T-helper 2 cell treated with Interferon-gamma antibody and Interleukin-4, amounts not matched to agents 5 μg/mL and 100 μg/mL, for 36 hours (primary cell): ENCODE results near the gene FSTL3.

ENCODE experiments used
- DNase-seq: peaks from one replicate; pipeline ENCODE4 v3.0.0; 2021; ENCODE audit warnings: low spot score
- H3K27ac Mint-ChIP-seq: one replicate; pipeline ENCODE4 v1.8.0; 2021; ENCODE audit warnings: mild to moderate bottlenecking, mixed read lengths
- H3K27me3 Mint-ChIP-seq: one replicate; pipeline ENCODE4 v1.8.0; 2021; ENCODE audit warnings: low read depth, mixed read lengths
- H3K36me3 Mint-ChIP-seq: one replicate; pipeline ENCODE4 v1.8.0; 2021; ENCODE audit warnings: low read depth, mixed read lengths
- H3K4me1 Mint-ChIP-seq: one replicate; pipeline ENCODE4 v1.8.0; 2021; ENCODE audit warnings: low read depth, mixed read lengths
- H3K4me3 Mint-ChIP-seq: one replicate; pipeline ENCODE4 v1.8.0; 2022; ENCODE audit warnings: mild to moderate bottlenecking, moderate library complexity, mixed read lengths
- H3K9me3 Mint-ChIP-seq: one replicate; pipeline ENCODE4 v1.8.0; 2021; ENCODE audit warnings: mixed read lengths

The FSTL3 gene

DNA sequence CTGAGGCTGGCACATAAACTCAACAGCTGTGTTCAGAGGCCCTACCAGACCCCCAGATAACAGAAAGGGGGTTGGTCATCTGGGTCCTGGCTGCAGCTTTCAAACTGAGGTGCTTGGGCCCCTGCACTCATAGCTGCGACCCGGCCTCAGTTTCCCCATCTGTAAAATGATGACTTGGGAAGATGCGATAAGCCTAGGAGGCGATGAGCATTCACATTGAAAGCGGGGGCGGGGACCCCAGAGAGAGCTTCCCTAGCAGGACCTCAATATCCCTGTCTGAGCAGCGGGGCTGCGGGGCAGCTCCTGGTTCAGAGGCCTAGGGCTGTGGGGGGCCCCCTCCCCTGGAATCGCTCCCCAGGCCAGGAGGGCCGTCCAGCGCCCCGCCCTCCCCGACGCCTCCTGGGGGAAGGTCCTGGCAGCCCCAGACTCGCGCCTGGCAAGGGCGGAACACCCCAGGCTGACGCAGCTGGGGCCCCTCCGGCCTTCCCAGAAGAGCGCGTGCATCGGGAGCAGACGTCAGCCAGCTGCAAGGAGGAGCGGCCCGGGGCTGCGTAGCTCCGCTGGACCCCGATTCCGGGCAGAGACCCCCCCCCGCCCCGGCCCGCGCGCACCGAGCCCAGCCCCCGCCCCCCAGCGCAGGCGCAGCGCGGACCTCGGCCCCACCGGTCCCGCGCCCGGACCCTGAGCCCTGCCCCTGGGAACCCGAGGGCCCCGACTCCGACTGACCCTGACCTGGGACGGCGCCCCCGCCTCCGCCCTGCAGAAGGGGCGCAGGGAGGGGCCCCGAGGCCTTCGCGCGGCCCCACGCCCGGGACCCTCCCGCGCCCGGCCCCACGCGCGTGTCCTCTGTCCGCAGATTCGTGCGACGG is 3.5 kb downstream of the FSTL3 start:
- Mint-ChIP-seq H3K36me3 (no peaks in the 10 kb centered on the region), H3K27me3 (peaks cover 9% of the 10 kb centered on the region), H3K4me3 (peak overlapping the region; percentile 71), H3K27ac (no peak overlapping the region), H3K4me1 (peaks cover 4% of the 10 kb centered on the region), H3K9me3 (no peaks in the 10 kb centered on the region)
- peak; percentile 34 for DNase-seq

GRCh38 chr19:680287-681028 is 4.3 kb downstream of the FSTL3 start:
- DNase-seq: peak; percentile 96
- H3K9me3 Mint-ChIP-seq: no peaks in the 10 kb centered on the region
- peak overlapping the region; percentile 88 for H3K4me3 Mint-ChIP-seq
- peaks cover 4% of the 10 kb centered on the region for H3K4me1 Mint-ChIP-seq
- no peaks in the 10 kb centered on the region for H3K36me3 Mint-ChIP-seq
- peaks cover 4% of the 10 kb centered on the region for H3K27me3 Mint-ChIP-seq
- peak overlapping the region; percentile 100 for H3K27ac Mint-ChIP-seq

GRCh38 chr19:681029-682019 is 5.1 kb downstream of the FSTL3 start:
- Mint-ChIP-seq H3K4me1 (peaks cover 4% of the 10 kb centered on the region), H3K27me3 (peaks cover 3% of the 10 kb centered on the region), H3K27ac (peak overlapping the region; percentile 100), H3K36me3 (no peaks in the 10 kb centered on the region), H3K4me3 (peak overlapping the region; percentile 88), H3K9me3 (no peaks in the 10 kb centered on the region)
- DNase-seq: no peak

DNA sequence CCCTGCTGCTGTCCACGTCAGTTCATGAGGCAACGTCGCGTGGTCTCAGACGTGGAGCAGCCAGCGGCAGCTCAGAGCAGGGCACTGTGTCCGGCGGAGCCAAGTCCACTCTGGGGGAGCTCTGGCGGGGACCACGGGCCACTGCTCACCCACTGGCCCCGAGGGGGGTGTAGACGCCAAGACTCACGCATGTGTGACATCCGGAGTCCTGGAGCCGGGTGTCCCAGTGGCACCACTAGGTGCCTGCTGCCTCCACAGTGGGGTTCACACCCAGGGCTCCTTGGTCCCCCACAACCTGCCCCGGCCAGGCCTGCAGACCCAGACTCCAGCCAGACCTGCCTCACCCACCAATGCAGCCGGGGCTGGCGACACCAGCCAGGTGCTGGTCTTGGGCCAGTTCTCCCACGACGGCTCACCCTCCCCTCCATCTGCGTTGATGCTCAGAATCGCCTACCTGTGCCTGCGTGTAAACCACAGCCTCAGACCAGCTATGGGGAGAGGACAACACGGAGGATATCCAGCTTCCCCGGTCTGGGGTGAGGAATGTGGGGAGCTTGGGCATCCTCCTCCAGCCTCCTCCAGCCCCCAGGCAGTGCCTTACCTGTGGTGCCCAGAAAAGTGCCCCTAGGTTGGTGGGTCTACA is 6.6 kb downstream of the FSTL3 start:
- Mint-ChIP-seq H3K27me3 (no peaks in the 10 kb centered on the region), H3K36me3 (no peaks in the 10 kb centered on the region), H3K4me3 (no peak overlapping the region), H3K4me1 (peaks cover 4% of the 10 kb centered on the region), H3K27ac (no peak overlapping the region), H3K9me3 (no peaks in the 10 kb centered on the region)
- DNase-seq: no peak

DNA sequence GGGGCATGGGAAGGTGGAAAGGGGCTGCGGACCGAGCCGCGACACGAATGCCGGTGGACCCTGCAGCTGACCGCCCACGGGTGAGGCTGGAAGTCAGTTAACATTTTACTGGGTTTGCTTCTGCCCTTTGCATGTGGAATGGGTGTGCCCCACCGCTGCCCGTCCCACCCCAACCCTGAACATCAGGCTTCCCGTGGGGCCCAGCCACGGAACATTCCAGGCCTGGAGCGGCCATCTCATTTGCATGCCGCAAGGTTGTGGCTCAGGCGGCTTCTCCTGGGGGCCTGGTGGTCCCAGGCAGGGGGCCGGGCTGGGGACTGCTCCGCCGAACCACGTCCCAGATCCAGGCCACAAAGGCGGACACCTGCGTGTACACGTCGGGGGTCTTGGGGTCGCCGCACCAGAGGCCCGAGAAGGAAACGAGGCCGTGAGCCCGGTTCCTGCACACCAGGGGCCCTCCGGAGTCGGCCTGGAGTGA is 9.3 kb downstream of the FSTL3 start:
- H3K27me3 Mint-ChIP-seq: no peaks in the 10 kb centered on the region
- H3K36me3 Mint-ChIP-seq: no peaks in the 10 kb centered on the region
- DNase-seq: no peak
- H3K4me1 Mint-ChIP-seq: peaks cover 2% of the 10 kb centered on the region
- H3K9me3 Mint-ChIP-seq: no peaks in the 10 kb centered on the region
- H3K27ac Mint-ChIP-seq: no peak overlapping the region
- H3K4me3 Mint-ChIP-seq: no peak overlapping the region

- no peak for DNase-seq
- Mint-ChIP-seq H3K27me3 (no peaks in the 10 kb centered on the region), H3K4me1 (no peaks in the 10 kb centered on the region), H3K4me3 (no peak overlapping the region), H3K27ac (no peak overlapping the region), H3K9me3 (no peaks in the 10 kb centered on the region), H3K36me3 (no peaks in the 10 kb centered on the region)
These were observed 10.6 kb downstream of the FSTL3 start for GRCh38 chr19:686589-687297.

DNA sequence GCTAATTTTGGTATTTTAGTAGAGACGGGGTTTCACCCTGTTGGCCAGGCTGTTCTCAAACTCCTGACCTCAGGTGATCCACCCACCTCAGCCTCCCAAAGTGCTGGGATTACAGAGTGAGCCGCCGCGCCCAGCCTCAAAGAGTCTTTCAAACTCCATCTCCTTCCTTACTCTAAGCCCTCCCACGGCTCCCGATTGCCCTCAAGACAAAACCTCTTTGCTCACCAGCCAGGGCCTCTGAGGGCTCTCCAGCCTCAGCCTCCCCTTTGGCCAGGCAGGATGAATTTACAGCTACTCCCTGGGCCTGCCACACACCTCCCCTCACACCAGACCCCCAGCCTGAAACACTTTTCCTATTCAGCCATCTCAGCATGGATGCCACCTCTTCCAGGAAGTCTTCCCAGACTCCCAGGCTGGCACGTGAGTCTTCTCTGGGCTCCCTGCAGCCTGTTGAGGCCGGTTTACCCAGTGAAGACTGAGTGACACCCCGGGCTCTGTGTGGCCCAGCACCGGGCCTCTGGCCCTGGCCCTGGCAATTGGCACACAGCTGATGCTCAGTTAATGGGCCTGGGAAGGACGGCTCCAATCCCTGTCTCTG is 11.5 kb downstream of the FSTL3 start:
- no peaks in the 10 kb centered on the region for H3K4me1 Mint-ChIP-seq
- no peak overlapping the region for H3K4me3 Mint-ChIP-seq
- no peak overlapping the region for H3K27ac Mint-ChIP-seq
- H3K27me3 Mint-ChIP-seq: no peaks in the 10 kb centered on the region
- H3K9me3 Mint-ChIP-seq: no peaks in the 10 kb centered on the region
- H3K36me3 Mint-ChIP-seq: no peaks in the 10 kb centered on the region
- DNase-seq: no peak

- Mint-ChIP-seq H3K4me1 (no peaks in the 10 kb centered on the region), H3K36me3 (no peaks in the 10 kb centered on the region), H3K27me3 (no peaks in the 10 kb centered on the region), H3K9me3 (no peaks in the 10 kb centered on the region), H3K27ac (no peak overlapping the region), H3K4me3 (no peak overlapping the region)
- no peak for DNase-seq
These were observed 12.0 kb downstream of the FSTL3 start for GRCh38 chr19:688214-688613.

- Mint-ChIP-seq H3K4me1 (no peaks in the 10 kb centered on the region), H3K9me3 (no peaks in the 10 kb centered on the region), H3K27ac (no peak overlapping the region), H3K36me3 (no peaks in the 10 kb centered on the region), H3K4me3 (no peak overlapping the region), H3K27me3 (no peaks in the 10 kb centered on the region)
- no peak for DNase-seq
These were observed 12.8 kb downstream of the FSTL3 start for GRCh38 chr19:688992-689391.

DNA sequence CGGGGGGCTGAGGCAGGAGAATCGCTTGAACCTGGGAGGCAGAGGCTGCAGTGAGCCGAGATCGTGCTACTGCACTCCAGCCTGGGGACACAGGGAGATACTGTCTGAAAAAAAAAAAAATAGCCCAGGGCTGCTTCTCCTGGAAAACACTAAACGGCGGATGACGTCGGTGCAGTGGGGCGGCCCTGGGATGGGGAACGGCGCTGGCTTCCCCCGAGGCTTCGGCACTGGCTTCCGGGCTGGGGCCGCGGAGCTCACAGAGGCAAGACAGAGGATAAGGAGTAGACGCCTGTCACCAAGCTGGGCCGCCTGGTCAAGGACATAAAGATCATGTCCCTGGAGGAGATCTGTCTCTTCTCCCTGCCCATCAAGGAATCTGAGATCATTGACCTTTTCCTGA is 14.0 kb downstream of the FSTL3 start:
- Mint-ChIP-seq H3K9me3 (no peaks in the 10 kb centered on the region), H3K4me3 (no peak overlapping the region), H3K27ac (no peak overlapping the region), H3K4me1 (no peaks in the 10 kb centered on the region), H3K36me3 (no peaks in the 10 kb centered on the region), H3K27me3 (peaks cover 6% of the 10 kb centered on the region)
- DNase-seq: no peak

- Mint-ChIP-seq H3K27me3 (peaks cover 15% of the 10 kb centered on the region), H3K27ac (no peak overlapping the region), H3K4me3 (no peak overlapping the region), H3K4me1 (no peaks in the 10 kb centered on the region), H3K36me3 (no peaks in the 10 kb centered on the region), H3K9me3 (no peaks in the 10 kb centered on the region)
- no peak for DNase-seq
These were observed 18.5 kb downstream of the FSTL3 start for GRCh38 chr19:694481-695351.
